Stimulated activated naive CD4-positive, alpha-beta T cell (primary cell): ENCODE results near the gene HOXB13.

Experiments used
- DNase-seq, 6 experiments: peaks; one replicate each; lab custom pipeline; 2025; lab: John Stamatoyannopoulos, UW

HOXB13 gene

GRCh38 chr17:48704361-48705248, 23.9 kb downstream of the HOXB13 start:
- no peak for DNase-seq

DNA sequence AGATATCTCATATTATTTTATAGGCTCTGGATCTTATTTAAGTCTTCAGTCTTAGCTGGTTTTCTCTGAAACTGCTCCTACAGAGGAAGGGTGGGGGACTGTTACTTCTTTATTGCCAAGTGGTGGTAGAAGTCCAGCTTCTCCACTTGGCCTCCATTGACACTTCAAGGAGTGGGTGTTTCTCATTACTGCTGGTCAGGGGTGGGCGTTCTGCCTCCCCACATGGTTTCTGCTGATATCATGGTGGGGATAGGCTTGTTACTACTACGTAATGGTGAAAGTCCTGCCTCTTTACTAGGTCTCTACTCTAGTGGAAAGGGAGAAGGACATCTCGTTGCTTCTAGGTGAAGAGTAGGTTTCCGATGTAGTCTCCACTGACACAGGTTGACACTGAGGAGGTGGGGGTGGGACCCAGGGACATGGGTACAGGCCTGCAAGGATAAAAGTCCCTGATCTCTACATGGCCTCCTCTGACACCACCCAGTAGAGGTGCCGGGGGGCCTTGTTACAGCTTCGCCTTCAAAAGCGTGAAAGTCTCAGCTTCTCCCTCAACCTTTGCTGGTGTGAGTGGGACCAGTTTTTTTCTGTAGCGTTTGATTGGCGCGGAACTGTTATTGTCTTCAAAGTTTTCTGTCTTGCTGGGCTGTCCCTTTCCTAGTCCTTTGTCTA, 26.6 kb downstream of the HOXB13 start:
- no peak for DNase-seq

GRCh38 chr17:48693178-48693577, 35.4 kb downstream of the HOXB13 start:
- DNase-seq: no peak

DNA sequence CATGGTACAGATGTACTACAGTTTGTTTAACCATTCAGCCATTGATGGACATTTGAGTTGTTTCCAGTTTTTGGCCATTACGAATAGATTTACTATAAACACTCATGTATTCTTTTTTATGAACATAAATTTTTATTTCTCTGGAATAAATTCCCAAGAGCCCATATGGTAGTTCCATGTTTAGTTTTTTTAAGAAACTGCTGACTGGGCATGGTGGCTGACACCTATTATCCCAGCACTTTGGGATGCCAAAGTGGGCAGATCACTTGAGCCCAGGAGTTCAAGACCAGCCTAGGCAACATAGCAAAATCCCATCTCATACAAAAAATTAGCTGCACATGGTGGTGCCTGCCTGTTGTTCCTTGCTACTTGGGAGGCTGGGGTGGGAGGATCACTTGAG, 36.5 kb downstream of the HOXB13 start:
- no peak for DNase-seq

- DNase-seq: no peak
Observed at GRCh38 chr17:48690655-48691054, 37.9 kb downstream of the HOXB13 start.

- DNase-seq: no peak
Observed at GRCh38 chr17:48681609-48682008, 46.9 kb downstream of the HOXB13 start.

DNA sequence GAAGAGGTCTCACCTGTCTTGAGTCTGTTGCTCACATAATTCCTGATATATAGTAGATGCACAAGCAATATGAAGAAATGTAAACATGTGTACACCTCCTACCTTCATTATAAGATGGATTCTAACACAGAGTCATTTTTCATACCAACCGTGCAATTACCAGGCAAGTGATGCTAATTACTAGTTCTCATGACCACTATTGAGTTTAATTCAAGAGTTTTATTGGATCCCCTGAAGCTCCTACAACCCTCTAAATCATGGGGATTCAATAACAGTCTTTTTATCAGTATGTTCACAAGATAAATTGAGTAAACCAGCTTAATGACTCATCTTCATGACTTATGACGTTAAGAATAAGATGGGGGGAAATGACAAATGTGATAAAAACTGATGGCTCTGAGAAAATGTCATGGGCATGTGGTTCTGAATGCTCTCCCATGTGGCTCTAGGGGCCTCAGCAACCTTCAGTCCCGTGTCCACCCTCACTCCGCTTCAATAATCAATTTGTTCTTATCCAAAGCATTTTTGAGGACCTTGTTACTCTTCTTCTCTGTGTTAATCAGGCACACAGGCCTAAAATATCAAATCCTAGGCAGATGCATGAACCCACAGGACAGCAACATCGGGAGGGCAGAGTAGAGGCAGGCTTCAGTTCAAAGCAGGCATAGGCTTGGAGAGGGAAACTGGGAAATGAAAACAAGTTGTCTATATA, 49.0 kb downstream of the HOXB13 start:
- no peak for DNase-seq

GRCh38 chr17:48678141-48678971, 50.2 kb downstream of the HOXB13 start:
- peak; percentile 16 to 72 (median 52) for DNase-seq

DNA sequence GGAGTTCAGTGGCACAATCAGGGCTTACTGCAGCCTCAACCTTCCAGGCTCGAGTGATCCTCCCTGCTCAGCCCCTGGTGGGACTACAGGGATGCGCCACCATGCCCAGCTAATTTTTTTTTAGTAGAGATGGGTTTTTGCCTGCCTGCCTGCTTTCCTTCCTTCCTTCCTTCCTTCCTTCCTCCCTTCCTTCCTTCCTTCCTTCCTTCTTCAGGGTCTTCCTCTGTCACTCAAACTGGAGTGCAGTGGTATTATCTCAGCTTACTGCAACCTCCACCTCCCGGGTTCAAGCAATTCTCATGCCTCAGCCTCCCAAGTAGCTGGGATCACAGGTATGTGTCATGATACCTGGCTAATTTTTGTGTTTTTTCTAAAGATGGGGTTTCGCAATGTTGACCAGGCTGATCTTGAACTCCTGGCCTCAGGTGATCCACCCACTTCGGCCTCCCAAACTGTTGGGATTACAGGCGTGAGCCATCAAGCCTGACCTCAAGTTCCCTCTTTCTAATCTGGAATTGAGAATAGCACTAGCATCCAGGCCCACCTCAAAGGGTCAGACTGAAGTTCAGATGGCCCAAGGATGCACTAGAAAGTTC, 51.5 kb downstream of the HOXB13 start:
- DNase-seq: no peak
